GM23338 (cell line): ENCODE measurements around the gene GSTP1. TPM values are rescaled to one million over a fixed set of nuclear protein-coding genes. Genes with fewer than 3 reads are reported as not detected.

ENCODE experiments used
- EZH2 ChIP-seq: fragments of 200-600 bp; sonication (generic); IDR thresholded peaks from one replicate; pipeline ENCODE4 v1.8.0; 2017; ENCODE audit warnings: antibody characterized with exemption, mild to moderate bottlenecking, low read depth; ENCODE audit not compliant: unreplicated experiment
- EZH2phosphoT487 ChIP-seq: fragments of 200-600 bp; sonication (generic); IDR thresholded peaks from one replicate; pipeline ENCODE4 v1.8.1; 2018; ENCODE audit warnings: antibody characterized with exemption; ENCODE audit not compliant: unreplicated experiment
- POLR2AphosphoS5 ChIP-seq: IDR thresholded peaks from 2 replicates; pipeline ENCODE4 v1.6.1; 2016; ENCODE audit warnings: antibody characterized with exemption, low read depth
- REST ChIP-seq: IDR thresholded peaks from one replicate; pipeline ENCODE4 v1.6.1; 2018; ENCODE audit warnings: antibody characterized with exemption; ENCODE audit not compliant: unreplicated experiment
- STAT1 ChIP-seq: IDR thresholded peaks from one replicate; pipeline ENCODE4 v1.6.1; 2016; ENCODE audit warnings: antibody characterized with exemption; ENCODE audit not compliant: unreplicated experiment
- ZNF331 ChIP-seq: fragments of 250-450 bp; sonication (Bioruptor Pico); IDR thresholded peaks from 2 replicates; pipeline ENCODE4 v1.5.0; 2020; ENCODE audit warnings: low read depth, mild to moderate bottlenecking, moderate library complexity
- ZNF462 ChIP-seq: fragments of 250-450 bp; sonication (Bioruptor Pico); IDR thresholded peaks from 2 replicates; pipeline ENCODE4 v1.5.0; 2020; ENCODE audit warnings: mild to moderate bottlenecking, moderate library complexity
- polyA plus RNA-seq: library from polyadenylated mRNA; unstranded; fragments of >200 nt; fragmentation: Nextera tagmentation; extraction: Ambion mirVana; gene quantifications from 2 replicates; pipeline ENCODE4 v1.2.1, GENCODE V29; 2016
- total RNA-seq: library from RNA; depleted of rRNA; stranded (reverse); fragments of >200 nt; shearing (Covaris generic); gene quantifications from 2 replicates; pipeline ENCODE4 v1.2.3, GENCODE V29; 2014

The GSTP1 gene
- total and polyA plus RNA-seq, 2 experiments from 2014 or later: 1,776 to 1,881 TPM

- no peak for TF ChIP-seq ZNF462 (CRISPR knock-in tag)
- no peak for TF ChIP-seq REST
- no peak for TF ChIP-seq EZH2phosphoT487
- TF ChIP-seq ZNF331 (CRISPR knock-in tag): no peak
- no peak for TF ChIP-seq EZH2
- TF ChIP-seq POLR2AphosphoS5: no peak
- no peak for TF ChIP-seq STAT1
Measured at GRCh38 chr11:67548555-67549110, 35.0 kb upstream of the GSTP1 start (continued).
